Measurements from ENCODE around the gene SLC26A2.

DNA sequence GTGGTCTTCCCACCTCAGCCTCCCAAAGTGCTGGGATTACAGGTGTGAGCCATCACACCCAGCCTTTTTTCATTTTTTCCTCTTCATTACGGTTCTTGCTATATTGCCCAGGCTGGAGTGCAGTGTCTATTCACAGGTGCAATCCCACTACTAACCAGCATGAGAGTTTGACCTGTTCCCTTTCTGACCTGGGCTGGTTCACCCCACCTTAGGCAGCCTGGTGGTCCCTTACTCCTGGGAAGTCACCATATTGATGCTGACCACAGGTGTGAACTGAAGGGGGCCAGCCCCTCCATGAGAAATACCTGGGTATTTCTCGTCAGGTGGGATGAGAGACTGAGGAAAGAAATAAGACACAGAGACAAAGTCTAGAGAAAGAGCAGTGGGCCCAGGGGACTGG is 18.4 kb upstream of the SLC26A2 start:
- TF ChIP-seq, protein P1, sequence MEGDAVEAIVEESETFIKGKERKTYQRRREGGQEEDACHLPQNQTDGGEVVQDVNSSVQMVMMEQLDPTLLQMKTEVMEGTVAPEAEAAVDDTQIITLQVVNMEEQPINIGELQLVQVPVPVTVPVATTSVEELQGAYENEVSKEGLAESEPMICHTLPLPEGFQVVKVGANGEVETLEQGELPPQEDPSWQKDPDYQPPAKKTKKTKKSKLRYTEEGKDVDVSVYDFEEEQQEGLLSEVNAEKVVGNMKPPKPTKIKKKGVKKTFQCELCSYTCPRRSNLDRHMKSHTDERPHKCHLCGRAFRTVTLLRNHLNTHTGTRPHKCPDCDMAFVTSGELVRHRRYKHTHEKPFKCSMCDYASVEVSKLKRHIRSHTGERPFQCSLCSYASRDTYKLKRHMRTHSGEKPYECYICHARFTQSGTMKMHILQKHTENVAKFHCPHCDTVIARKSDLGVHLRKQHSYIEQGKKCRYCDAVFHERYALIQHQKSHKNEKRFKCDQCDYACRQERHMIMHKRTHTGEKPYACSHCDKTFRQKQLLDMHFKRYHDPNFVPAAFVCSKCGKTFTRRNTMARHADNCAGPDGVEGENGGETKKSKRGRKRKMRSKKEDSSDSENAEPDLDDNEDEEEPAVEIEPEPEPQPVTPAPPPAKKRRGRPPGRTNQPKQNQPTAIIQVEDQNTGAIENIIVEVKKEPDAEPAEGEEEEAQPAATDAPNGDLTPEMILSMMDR (conservative IDR thresholded peaks at IDR 0.05; ENCODE audit: low read depth in 2 of 2) = no peak
- TF ChIP-seq, protein P2, sequence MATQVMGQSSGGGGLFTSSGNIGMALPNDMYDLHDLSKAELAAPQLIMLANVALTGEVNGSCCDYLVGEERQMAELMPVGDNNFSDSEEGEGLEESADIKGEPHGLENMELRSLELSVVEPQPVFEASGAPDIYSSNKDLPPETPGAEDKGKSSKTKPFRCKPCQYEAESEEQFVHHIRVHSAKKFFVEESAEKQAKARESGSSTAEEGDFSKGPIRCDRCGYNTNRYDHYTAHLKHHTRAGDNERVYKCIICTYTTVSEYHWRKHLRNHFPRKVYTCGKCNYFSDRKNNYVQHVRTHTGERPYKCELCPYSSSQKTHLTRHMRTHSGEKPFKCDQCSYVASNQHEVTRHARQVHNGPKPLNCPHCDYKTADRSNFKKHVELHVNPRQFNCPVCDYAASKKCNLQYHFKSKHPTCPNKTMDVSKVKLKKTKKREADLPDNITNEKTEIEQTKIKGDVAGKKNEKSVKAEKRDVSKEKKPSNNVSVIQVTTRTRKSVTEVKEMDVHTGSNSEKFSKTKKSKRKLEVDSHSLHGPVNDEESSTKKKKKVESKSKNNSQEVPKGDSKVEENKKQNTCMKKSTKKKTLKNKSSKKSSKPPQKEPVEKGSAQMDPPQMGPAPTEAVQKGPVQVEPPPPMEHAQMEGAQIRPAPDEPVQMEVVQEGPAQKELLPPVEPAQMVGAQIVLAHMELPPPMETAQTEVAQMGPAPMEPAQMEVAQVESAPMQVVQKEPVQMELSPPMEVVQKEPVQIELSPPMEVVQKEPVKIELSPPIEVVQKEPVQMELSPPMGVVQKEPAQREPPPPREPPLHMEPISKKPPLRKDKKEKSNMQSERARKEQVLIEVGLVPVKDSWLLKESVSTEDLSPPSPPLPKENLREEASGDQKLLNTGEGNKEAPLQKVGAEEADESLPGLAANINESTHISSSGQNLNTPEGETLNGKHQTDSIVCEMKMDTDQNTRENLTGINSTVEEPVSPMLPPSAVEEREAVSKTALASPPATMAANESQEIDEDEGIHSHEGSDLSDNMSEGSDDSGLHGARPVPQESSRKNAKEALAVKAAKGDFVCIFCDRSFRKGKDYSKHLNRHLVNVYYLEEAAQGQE (IDR thresholded peaks at IDR 0.05; ENCODE audit: unreplicated experiment) = no peak
- TF ChIP-seq EZH2 (IDR thresholded peaks at IDR 0.05; ENCODE audit: low read depth, unreplicated experiment) (no peak), EZH2phosphoT487 (IDR thresholded peaks at IDR 0.05; ENCODE audit: unreplicated experiment) (no peak), POLR2AphosphoS5 (IDR thresholded peaks at IDR 0.05; ENCODE audit: low read depth) (no peak), ZNF331 (CRISPR knock-in tag; IDR thresholded peaks at IDR 0.05; ENCODE audit: low read depth) (no peak), ZNF114 (CRISPR knock-in tag; IDR thresholded peaks at IDR 0.05) (no peak)

Data from GM23338 (cell line).